Activated CD4-positive, alpha-beta T cell treated with anti-CD3 and anti-CD28 coated beads, Interleukin-2, amount 50 U/mL, for 4 hours (primary cell): ENCODE results near the gene FANCC.

Experiments
- DNase-seq, 2 experiments: peaks; one replicate each; pipeline ENCODE4 v3.0.0-alpha.2; 2020

Gene FANCC

GRCh38 chr9:95095641-95096355 is 221.7 kb downstream of the FANCC start:
- no peak for DNase-seq

- DNase-seq: no peak
Measured at GRCh38 chr9:95094002-95094401, 223.5 kb downstream of the FANCC start.

GRCh38 chr9:95093586-95093985 is 223.9 kb downstream of the FANCC start:
- no peak for DNase-seq

- no peak for DNase-seq
Measured at GRCh38 chr9:95092262-95093072, 225.0 kb downstream of the FANCC start.

GRCh38 chr9:95091601-95092261 is 225.8 kb downstream of the FANCC start:
- DNase-seq: no peak

GRCh38 chr9:95090871-95091577 is 226.5 kb downstream of the FANCC start:
- no peak for DNase-seq

GRCh38 chr9:95090023-95090791 is 227.3 kb downstream of the FANCC start:
- no peak for DNase-seq

GRCh38 chr9:95089257-95090022 is 228.1 kb downstream of the FANCC start:
- no peak for DNase-seq

- no peak for DNase-seq
Measured at GRCh38 chr9:95088421-95089161, 228.9 kb downstream of the FANCC start.

- no peak for DNase-seq
Measured at GRCh38 chr9:95087659-95088242, 229.8 kb downstream of the FANCC start.

GRCh38 chr9:95086564-95086955 is 230.9 kb downstream of the FANCC start:
- no peak for DNase-seq

GRCh38 chr9:95085861-95086563 is 231.5 kb downstream of the FANCC start:
- no peak for DNase-seq

- DNase-seq: no peak
Measured at GRCh38 chr9:95085036-95085770, 232.3 kb downstream of the FANCC start.

- no peak for DNase-seq
Measured at GRCh38 chr9:95084254-95084934, 233.1 kb downstream of the FANCC start.

GRCh38 chr9:95083086-95083768 is 234.3 kb downstream of the FANCC start:
- no peak for DNase-seq

- DNase-seq: no peak
Measured at GRCh38 chr9:95082401-95083084, 235.0 kb downstream of the FANCC start.

GRCh38 chr9:95081998-95082397 is 235.5 kb downstream of the FANCC start:
- DNase-seq: no peak
